DOHH2 (cell line): ENCODE data around the gene SPRED3.

ENCODE experiments used
- H3F3A ChIP-seq: fragments of 200-600 bp; sonication (generic), shearing (Covaris generic); 2 replicates; pipeline ENCODE4 v1.6.0; 2016; ENCODE audit warnings: antibody characterized with exemption, mild to moderate bottlenecking; ENCODE audit not compliant: control insufficient read depth, insufficient read depth
- H3K27ac ChIP-seq: fragments of 200-600 bp; sonication (generic); 2 replicates; pipeline ENCODE4 v1.5.1; 2014; ENCODE audit warnings: low read depth, mild to moderate bottlenecking, low read length, moderate library complexity
- H3K27me3 ChIP-seq: fragments of 200-600 bp; sonication (generic); 2 replicates; pipeline ENCODE4 v1.6.1; 2014; ENCODE audit warnings: mild to moderate bottlenecking, low read length, mixed read lengths; ENCODE audit not compliant: control insufficient read depth
- H3K36me3 ChIP-seq: fragments of 200-600 bp; sonication (generic); 2 replicates; pipeline ENCODE4 v1.6.1; 2014; ENCODE audit warnings: mild to moderate bottlenecking, low read length, moderate library complexity, mixed read lengths; ENCODE audit not compliant: control insufficient read depth
- H3K4me1 ChIP-seq: fragments of 200-600 bp; sonication (generic); 2 replicates; pipeline ENCODE4 v1.6.1; 2014; ENCODE audit warnings: mild to moderate bottlenecking, low read length, mixed read lengths; ENCODE audit not compliant: control insufficient read depth
- H3K4me2 ChIP-seq: fragments of 200-600 bp; sonication (generic); 2 replicates; pipeline ENCODE4 v1.6.0; 2014; ENCODE audit warnings: mild to moderate bottlenecking, low read length, moderate library complexity
- H3K4me3 ChIP-seq: fragments of 200-600 bp; sonication (generic); 2 replicates; pipeline ENCODE4 v1.5.1; 2014; ENCODE audit warnings: mild to moderate bottlenecking, low read length, mixed read lengths
- H3K79me2 ChIP-seq: fragments of 200-600 bp; sonication (generic); 2 replicates; pipeline ENCODE4 v1.6.1; 2014; ENCODE audit warnings: mild to moderate bottlenecking, low read length, mixed read lengths; ENCODE audit not compliant: control insufficient read depth
- H3K9me2 ChIP-seq: fragments of 200-600 bp; sonication (generic); replicated peaks from 2 replicates; pipeline ENCODE4 v1.6.1; 2014; ENCODE audit warnings: mild to moderate bottlenecking, low read length, mixed read lengths; ENCODE audit not compliant: control insufficient read depth
- H3K9me3 ChIP-seq: fragments of 200-600 bp; sonication (generic); 2 replicates; pipeline ENCODE4 v1.6.1; 2014; ENCODE audit warnings: antibody characterized with exemption, low read length, mixed read lengths; ENCODE audit not compliant: control insufficient read depth, insufficient read depth
- H4K20me1 ChIP-seq: fragments of 200-600 bp; sonication (generic); 2 replicates; pipeline ENCODE4 v1.6.0; 2014; ENCODE audit warnings: low read depth, mild to moderate bottlenecking, antibody characterized with exemption, low read length, moderate library complexity; ENCODE audit not compliant: control insufficient read depth, insufficient read depth
- CTCF ChIP-seq: fragments of 200-600 bp; sonication (generic); IDR thresholded peaks from one replicate; pipeline ENCODE4 v1.5.1; 2014; ENCODE audit warnings: antibody characterized with exemption, mild to moderate bottlenecking, low read depth, low read length; ENCODE audit not compliant: poor library complexity, severe bottlenecking
- EZH2phosphoT487 ChIP-seq: fragments of 200-600 bp; sonication (generic); IDR thresholded peaks from 2 replicates; pipeline ENCODE4 v1.6.1; 2017; ENCODE audit warnings: borderline replicate concordance, mild to moderate bottlenecking, antibody characterized with exemption, low read length, moderate library complexity, mixed read lengths

Gene SPRED3

GRCh38 chr19:38389957-38390924 lies 1.7 kb downstream of the SPRED3 start:
- Histone ChIP-seq H3K79me2 (no peaks in the 10 kb centered on the region), H3K9me2 (no peaks in the 10 kb centered on the region), H3K4me2 (no peak overlapping the region), H3K4me1 (peaks cover 25% of the 10 kb centered on the region), H4K20me1 (0 out of 2 replicates have a peak, but pooled peaks cover 4% of the 10 kb centered on the region), H3K9me3 (no peaks in the 10 kb centered on the region), H3K36me3 (no peaks in the 10 kb centered on the region), H3K27me3 (peaks cover 64% of the 10 kb centered on the region), H3K27ac (no peak overlapping the region), H3F3A (no peaks in the 10 kb centered on the region; the same call in 1 of the 2 replicates), H3K4me3 (no peak overlapping the region)
- TF ChIP-seq CTCF (no peak), EZH2phosphoT487 (no peak)

DNA sequence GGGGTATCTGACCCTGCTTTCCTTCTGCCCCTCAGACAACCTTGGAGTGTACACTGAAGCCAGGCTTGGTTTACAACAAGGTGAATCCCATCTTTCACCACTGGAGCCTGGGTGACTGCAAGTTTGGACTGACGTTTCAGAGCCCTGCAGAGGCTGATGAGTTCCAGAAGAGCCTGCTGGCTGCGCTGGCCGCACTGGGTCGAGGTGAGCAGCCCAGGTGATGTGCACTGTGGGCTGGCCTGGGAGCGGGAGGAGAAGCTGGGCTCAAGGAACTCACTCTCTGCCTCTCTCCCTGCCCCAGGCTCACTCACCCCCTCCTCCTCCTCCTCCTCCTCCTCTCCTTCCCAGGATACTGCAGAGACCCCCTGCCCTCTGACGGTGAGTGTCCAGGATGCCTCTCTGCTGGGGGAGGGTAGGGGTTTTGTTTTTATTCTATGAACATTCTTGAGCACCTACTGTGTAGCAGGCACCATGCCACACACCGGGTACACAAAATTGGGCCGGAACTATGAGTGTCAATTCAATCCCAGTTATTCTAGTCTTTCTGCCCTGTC lies 3.5 kb downstream of the SPRED3 start:
- Histone ChIP-seq H3K36me3 (no peaks in the 10 kb centered on the region), H3F3A (no peaks in the 10 kb centered on the region; the same call in 1 of the 2 replicates), H3K9me3 (no peaks in the 10 kb centered on the region), H3K9me2 (no peaks in the 10 kb centered on the region), H3K4me3 (no peak overlapping the region), H3K27ac (no peak overlapping the region), H4K20me1 (0 out of 2 replicates have a peak, but pooled peaks cover 4% of the 10 kb centered on the region), H3K27me3 (peaks cover 75% of the 10 kb centered on the region), H3K4me1 (peaks cover 20% of the 10 kb centered on the region), H3K79me2 (no peaks in the 10 kb centered on the region), H3K4me2 (no peak overlapping the region)
- TF ChIP-seq CTCF (no peak), EZH2phosphoT487 (no peak)

DNA sequence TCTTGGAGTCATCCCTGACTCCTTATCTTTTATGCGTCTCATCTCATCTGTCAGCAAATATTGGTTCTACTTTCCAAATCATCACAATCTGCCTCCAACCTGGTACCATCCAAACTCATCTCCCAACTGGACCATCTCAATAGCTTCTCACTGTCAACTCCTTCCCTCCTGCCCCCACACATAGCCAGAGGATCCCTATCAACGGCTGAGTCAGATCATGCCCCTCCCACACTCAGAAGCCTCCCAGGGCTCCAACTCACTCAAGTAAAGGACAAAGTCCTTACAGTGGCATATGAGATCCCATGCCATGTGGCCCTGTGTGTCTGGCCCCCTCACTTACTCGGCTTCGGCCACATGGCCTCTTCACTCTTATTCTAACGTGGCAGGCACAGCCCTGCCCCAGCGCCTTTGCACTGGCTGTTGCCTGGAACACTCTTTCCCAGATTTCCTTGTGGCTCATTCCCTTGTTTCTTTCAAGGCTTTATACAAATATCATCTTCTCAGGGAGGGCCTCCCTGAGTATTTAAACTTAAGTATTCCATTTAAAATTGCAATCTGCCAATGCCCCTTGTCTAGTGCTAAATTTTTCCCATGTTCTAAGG lies 4.3 kb downstream of the SPRED3 start:
- Histone ChIP-seq H3K4me2 (no peak overlapping the region), H3K27me3 (peaks cover 70% of the 10 kb centered on the region)

More for the DNA sequence above, 4.3 kb downstream of the SPRED3 start:
- Histone ChIP-seq H3F3A (no peaks in the 10 kb centered on the region), H3K9me2 (no peaks in the 10 kb centered on the region), H3K9me3 (no peaks in the 10 kb centered on the region), H3K27ac (no peak overlapping the region), H3K4me1 (peaks cover 12% of the 10 kb centered on the region), H3K4me3 (no peak overlapping the region), H4K20me1 (0 out of 2 replicates have a peak, but pooled peaks cover 4% of the 10 kb centered on the region), H3K36me3 (no peaks in the 10 kb centered on the region), H3K79me2 (no peaks in the 10 kb centered on the region)
- TF ChIP-seq CTCF (no peak), EZH2phosphoT487 (no peak)
